Measurements from ENCODE around the gene SORL1.

Gene SORL1

DNA sequence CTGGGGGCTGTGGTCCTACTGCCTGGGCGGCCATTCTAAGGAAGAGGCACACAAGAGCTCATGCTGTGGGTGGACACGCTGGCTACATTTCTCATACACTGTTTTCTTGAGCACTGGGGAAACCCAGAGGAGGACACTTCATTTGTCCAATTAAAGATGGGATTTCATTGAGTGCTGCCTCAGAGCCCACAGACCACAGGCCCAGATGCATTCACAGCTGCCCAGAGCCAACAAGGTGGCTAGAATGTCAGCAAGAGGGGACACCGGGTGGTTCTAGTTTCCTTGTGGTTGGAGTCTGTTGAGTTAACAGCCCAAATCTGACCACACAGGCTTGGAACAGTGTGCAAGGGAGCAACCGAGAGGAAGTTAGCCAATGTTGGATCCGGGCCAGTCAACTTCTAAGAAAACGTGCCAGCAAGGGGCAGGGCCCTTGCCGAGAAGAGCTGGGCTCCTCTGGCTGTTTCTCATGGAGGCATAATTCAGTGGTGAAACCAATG, 35.0 kb upstream of the SORL1 start:
- H3K4me3 ChIP-seq (ENCODE audit: low read depth, low read length), result no peak overlapping the region
- no peaks in the 10 kb centered on the region; the same call in 1 of the 2 replicates for H3K4me1 ChIP-seq (ENCODE audit: control insufficient read depth, insufficient read depth, low read length)

DNA sequence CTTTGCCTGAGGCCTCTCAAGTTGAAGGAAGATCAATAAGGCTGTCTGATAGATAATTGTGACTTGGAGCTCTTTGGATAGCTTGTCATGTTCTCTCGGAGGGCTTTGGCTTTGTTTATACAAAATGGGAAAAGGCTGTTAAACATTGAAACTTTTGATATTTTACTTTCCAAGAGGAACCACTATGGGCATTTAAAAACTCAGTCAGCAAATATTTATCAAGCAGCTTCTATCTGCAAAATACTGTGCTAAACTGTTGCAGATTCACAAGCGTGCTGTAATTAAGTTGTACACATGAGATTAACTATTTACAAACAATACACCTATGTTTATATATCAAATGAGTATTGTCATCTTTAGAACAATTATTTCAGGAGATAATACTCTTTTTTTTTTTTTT, 34.5 kb upstream of the SORL1 start:
- Histone ChIP-seq H3K4me3 (ENCODE audit: low read depth, low read length) (no peak overlapping the region), H3K4me1 (ENCODE audit: control insufficient read depth, insufficient read depth, low read length) (no peaks in the 10 kb centered on the region; the same call in 1 of the 2 replicates), H3K9ac (ENCODE audit: low read length) (no peak overlapping the region), H3K27ac (ENCODE audit: low read depth, low read length) (no peak overlapping the region), H3K9me3 (ENCODE audit: control insufficient read depth, insufficient read depth, low read depth, low read length) (no peaks in the 10 kb centered on the region), H3K36me3 (ENCODE audit: control insufficient read depth, insufficient read depth, low read length) (no peaks in the 10 kb centered on the region), H3K27me3 (ENCODE audit: control insufficient read depth, insufficient read depth, low read length) (no peaks in the 10 kb centered on the region)

More for the DNA sequence above, 35.0 kb upstream of the SORL1 start:
- Histone ChIP-seq H3K27me3 (ENCODE audit: control insufficient read depth, insufficient read depth, low read length) (no peaks in the 10 kb centered on the region), H3K9me3 (ENCODE audit: control insufficient read depth, insufficient read depth, low read depth, low read length) (no peaks in the 10 kb centered on the region), H3K36me3 (ENCODE audit: control insufficient read depth, insufficient read depth, low read length) (no peaks in the 10 kb centered on the region), H3K9ac (ENCODE audit: low read length) (no peak overlapping the region), H3K27ac (ENCODE audit: low read depth, low read length) (no peak overlapping the region)

DNA sequence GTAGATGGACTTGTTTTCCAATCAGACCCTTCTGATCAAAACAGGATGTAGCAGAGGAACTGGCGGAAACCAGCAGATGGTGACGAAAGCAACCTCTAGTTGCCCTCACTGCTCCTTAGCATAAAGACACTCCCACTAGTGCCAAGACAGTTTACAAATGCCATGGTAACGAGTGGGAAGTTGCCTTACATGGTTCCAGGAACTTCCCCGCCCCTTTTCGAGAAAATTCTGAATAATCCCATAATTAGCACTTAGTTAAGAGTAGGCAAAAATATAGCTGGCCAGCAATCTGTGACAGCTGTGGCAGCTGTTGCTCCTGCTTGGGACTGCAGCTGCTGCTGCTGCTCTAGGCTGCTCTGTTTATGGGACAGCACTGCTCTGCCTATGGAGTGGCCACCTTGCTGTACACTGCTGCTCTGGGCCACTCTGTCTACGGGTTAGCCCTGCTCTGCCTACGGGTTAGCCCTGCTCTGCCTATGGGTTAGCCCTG, 33.4 kb upstream of the SORL1 start:
- no peaks in the 10 kb centered on the region for H3K9me3 ChIP-seq (ENCODE audit: control insufficient read depth, insufficient read depth, low read depth, low read length)
- H3K27ac ChIP-seq (ENCODE audit: low read depth, low read length), result no peak overlapping the region
- no peak overlapping the region for H3K4me3 ChIP-seq (ENCODE audit: low read depth, low read length)
- H3K36me3 ChIP-seq (ENCODE audit: control insufficient read depth, insufficient read depth, low read length), result no peaks in the 10 kb centered on the region
- H3K27me3 ChIP-seq (ENCODE audit: control insufficient read depth, insufficient read depth, low read length), result no peaks in the 10 kb centered on the region
- H3K9ac ChIP-seq (ENCODE audit: low read length), result no peak overlapping the region
- H3K4me1 ChIP-seq (ENCODE audit: control insufficient read depth, insufficient read depth, low read length), result no peaks in the 10 kb centered on the region; the same call in 1 of the 2 replicates

DNA sequence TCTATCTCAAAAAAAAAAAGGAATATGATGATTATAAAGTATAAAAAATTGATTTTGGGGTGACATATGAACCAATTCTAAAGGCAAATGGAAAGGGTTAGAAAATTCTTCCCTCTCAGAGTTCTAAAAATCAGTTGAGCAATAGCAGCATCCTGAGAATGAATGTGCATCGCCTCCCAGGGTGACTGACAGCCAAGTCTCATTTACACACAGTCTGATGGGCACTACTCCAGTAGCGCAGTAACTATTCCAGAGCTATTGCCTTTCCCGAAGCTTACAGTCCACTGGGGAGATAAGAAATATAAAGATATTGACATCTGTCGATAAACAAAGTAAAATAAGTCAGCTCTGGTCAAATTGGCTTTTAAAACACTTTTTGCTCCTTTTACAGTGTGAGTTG, 32.3 kb upstream of the SORL1 start:
- Histone ChIP-seq H3K27me3 (ENCODE audit: control insufficient read depth, insufficient read depth, low read length) (no peaks in the 10 kb centered on the region), H3K4me1 (ENCODE audit: control insufficient read depth, insufficient read depth, low read length) (no peaks in the 10 kb centered on the region; the same call in 1 of the 2 replicates), H3K36me3 (ENCODE audit: control insufficient read depth, insufficient read depth, low read length) (no peaks in the 10 kb centered on the region), H3K9ac (ENCODE audit: low read length) (no peak overlapping the region), H3K4me3 (ENCODE audit: low read depth, low read length) (no peak overlapping the region), H3K9me3 (ENCODE audit: control insufficient read depth, insufficient read depth, low read depth, low read length) (no peaks in the 10 kb centered on the region), H3K27ac (ENCODE audit: low read depth, low read length) (no peak overlapping the region)

DNA sequence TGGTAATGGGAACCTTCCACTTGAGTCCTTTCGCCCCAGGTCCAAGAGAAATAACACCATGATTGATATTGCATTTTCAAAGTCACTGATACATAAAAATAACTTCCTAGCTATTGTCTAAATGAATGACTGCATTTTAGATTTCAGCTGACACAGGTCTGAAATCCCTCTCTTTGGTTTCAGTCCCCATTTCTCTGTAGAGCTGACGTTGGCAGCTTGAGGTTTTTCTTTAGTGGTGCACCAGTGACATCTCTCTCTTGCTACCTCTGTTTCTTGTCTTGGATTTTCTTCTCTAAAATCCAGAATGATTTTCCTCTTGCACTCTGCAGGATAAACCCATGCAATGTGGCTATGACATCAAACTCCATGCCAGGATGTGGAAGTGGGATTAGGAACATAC, 31.7 kb upstream of the SORL1 start:
- H3K9ac ChIP-seq (ENCODE audit: low read length), result no peak overlapping the region
- H3K9me3 ChIP-seq (ENCODE audit: control insufficient read depth, insufficient read depth, low read depth, low read length), result no peaks in the 10 kb centered on the region
- no peak overlapping the region for H3K27ac ChIP-seq (ENCODE audit: low read depth, low read length)
- H3K36me3 ChIP-seq (ENCODE audit: control insufficient read depth, insufficient read depth, low read length), result no peaks in the 10 kb centered on the region
- no peaks in the 10 kb centered on the region for H3K27me3 ChIP-seq (ENCODE audit: control insufficient read depth, insufficient read depth, low read length)
- no peaks in the 10 kb centered on the region; the same call in 1 of the 2 replicates for H3K4me1 ChIP-seq (ENCODE audit: control insufficient read depth, insufficient read depth, low read length)
- H3K4me3 ChIP-seq (ENCODE audit: low read depth, low read length), result no peak overlapping the region

DNA sequence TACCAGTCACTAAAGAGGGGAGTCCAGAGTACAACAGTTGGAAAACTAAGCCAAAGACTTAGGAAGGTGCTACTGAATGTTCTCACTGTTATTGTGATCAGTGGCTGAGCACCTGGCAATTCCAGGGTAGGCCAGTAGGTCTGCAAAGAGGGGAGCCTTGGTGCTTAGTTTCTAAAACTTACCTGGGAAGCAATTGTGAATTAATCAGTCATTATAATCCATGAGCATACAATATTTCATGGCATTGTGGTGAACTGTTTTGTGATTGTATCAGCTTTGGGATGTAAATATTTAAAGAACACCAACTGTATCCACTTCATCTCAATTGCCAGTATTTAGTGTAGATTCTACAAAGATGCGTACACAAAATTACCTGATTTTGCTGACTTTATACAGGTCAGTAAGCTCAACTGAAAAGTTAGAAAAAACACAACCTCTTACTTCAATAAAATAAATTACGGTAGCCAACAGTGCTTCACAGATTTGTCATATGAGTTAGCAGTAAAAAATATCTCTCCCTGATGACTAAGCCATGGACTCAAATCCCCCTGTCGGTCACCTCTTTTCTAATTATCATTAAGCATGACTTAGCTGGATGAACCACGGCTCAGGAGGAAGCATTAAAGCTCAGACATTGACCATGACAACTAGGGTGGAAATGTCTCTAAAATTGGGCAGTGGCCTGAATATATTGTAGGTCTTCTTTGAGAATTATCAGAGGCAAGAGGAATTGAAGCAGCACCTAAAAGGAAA, 30.8 kb upstream of the SORL1 start:
- Histone ChIP-seq H3K36me3 (ENCODE audit: control insufficient read depth, insufficient read depth, low read length) (no peaks in the 10 kb centered on the region), H3K4me1 (ENCODE audit: control insufficient read depth, insufficient read depth, low read length) (peaks cover 6% of the 10 kb centered on the region; the same call in 1 of the 2 replicates), H3K9me3 (ENCODE audit: control insufficient read depth, insufficient read depth, low read depth, low read length) (no peaks in the 10 kb centered on the region), H3K27ac (ENCODE audit: low read depth, low read length) (no peak overlapping the region), H3K4me3 (ENCODE audit: low read depth, low read length) (no peak overlapping the region), H3K9ac (ENCODE audit: low read length) (no peak overlapping the region), H3K27me3 (ENCODE audit: control insufficient read depth, insufficient read depth, low read length) (no peaks in the 10 kb centered on the region; the same call in 1 of the 2 replicates)

DNA sequence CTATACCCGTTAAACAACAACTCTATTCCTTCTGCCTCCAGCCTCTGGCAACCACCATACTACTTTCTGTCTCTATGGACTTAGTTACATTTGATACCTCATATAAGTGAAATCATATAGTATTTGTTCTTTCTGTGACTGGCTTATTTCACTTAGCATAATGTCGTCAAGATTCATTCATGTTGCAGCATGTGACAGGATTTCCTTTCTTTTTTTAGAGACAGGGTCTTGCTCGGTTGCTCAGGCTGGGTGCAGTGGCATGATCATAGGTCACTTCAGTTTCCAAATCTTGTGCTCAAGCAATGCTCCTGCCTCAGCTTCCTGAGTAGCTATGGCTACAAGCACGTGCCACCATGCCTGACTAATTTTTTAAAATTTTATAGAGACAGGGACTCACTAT, 29.4 kb upstream of the SORL1 start:
- peaks cover 3% of the 10 kb centered on the region; the same call in 1 of the 2 replicates for H3K27me3 ChIP-seq (ENCODE audit: control insufficient read depth, insufficient read depth, low read length)
- no peaks in the 10 kb centered on the region for H3K9me3 ChIP-seq (ENCODE audit: control insufficient read depth, insufficient read depth, low read depth, low read length)
- H3K36me3 ChIP-seq (ENCODE audit: control insufficient read depth, insufficient read depth, low read length), result no peaks in the 10 kb centered on the region
- H3K27ac ChIP-seq (ENCODE audit: low read depth, low read length), result no peak overlapping the region
- H3K9ac ChIP-seq (ENCODE audit: low read length), result no peak overlapping the region
- H3K4me3 ChIP-seq (ENCODE audit: low read depth, low read length), result no peak overlapping the region
- H3K4me1 ChIP-seq (ENCODE audit: control insufficient read depth, insufficient read depth, low read length), result peaks cover 13% of the 10 kb centered on the region; the same call in 1 of the 2 replicates

DNA sequence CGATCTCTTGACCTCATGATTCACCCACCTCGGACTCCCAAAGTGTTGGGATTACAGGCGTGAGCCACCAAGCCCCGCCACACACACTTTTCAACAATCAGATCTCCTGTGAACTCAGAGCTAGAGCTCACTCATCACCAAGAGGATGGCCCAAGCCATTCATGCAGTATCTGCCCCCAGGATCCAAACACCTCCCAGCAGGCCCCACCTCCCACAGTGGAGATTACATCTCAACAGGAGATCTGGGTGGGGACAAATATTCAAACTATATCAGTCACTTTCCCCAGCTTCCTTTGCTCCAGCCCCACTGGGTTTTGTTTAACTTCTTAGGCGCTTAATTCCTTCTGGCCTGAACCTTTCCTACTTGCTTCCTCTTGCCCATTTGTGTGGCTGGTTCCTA, 26.3 kb upstream of the SORL1 start:
- peaks cover 13% of the 10 kb centered on the region; the same call in 1 of the 2 replicates for H3K4me1 ChIP-seq (ENCODE audit: control insufficient read depth, insufficient read depth, low read length)
- no peak overlapping the region for H3K27ac ChIP-seq (ENCODE audit: low read depth, low read length)
- peaks cover 7% of the 10 kb centered on the region; the same call in 1 of the 2 replicates for H3K27me3 ChIP-seq (ENCODE audit: control insufficient read depth, insufficient read depth, low read length)
- no peaks in the 10 kb centered on the region for H3K9me3 ChIP-seq (ENCODE audit: control insufficient read depth, insufficient read depth, low read depth, low read length)
- H3K4me3 ChIP-seq (ENCODE audit: low read depth, low read length), result no peak overlapping the region
- H3K9ac ChIP-seq (ENCODE audit: low read length), result no peak overlapping the region
- no peaks in the 10 kb centered on the region for H3K36me3 ChIP-seq (ENCODE audit: control insufficient read depth, insufficient read depth, low read length)

DNA sequence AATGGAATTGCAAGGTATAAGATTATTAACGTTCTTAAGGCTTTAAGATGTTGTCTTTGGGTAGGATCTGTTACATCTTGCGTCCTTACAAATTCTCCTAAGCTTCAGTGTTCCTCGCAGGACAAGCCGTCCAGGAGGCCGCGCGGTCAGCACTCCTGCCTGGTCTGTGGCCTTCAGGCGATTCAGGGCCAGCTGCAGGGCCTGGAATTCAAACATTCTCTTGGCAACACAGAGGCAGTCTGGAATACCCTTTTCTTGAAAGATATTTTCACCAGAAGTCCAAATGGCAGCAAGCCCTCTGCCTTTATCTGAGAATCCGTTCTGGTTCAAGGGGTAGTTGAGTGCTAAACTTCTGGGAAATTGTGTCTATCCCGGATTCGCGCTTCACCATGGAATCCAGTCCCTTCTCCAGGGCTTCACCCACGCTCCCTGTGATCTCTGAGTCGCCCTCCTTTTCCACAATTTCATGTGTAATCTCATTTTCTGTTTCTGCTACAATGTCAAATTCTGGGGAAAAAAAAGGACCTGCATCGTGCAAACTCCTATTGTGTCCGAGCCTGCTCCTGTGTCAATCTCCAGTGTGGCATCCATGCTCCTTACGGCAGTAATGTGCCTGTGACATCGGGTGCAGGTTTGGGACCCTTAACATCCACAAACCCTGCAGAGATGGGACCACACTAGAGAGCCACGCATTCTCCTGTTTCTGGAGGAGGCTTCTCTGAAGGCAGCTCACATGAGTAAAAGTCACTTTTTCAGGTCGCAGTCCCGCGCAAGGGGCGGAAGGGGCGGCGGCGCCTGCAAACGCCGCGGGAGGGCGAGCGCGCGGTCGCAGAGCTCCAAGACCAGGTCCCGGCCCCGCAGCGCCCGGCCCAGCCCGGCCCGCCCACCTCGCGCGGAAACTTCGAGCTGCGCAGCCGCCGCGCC, 25.4 kb upstream of the SORL1 start:
- Histone ChIP-seq H3K9ac (ENCODE audit: low read length) (peak overlapping the region; percentile 45), H3K9me3 (ENCODE audit: control insufficient read depth, insufficient read depth, low read depth, low read length) (no peaks in the 10 kb centered on the region), H3K36me3 (ENCODE audit: control insufficient read depth, insufficient read depth, low read length) (no peaks in the 10 kb centered on the region), H3K27ac (ENCODE audit: low read depth, low read length) (no peak overlapping the region), H3K4me1 (ENCODE audit: control insufficient read depth, insufficient read depth, low read length) (peaks cover 13% of the 10 kb centered on the region; the same call in 1 of the 2 replicates), H3K27me3 (ENCODE audit: control insufficient read depth, insufficient read depth, low read length) (peaks cover 7% of the 10 kb centered on the region; the same call in 1 of the 2 replicates), H3K4me3 (ENCODE audit: low read depth, low read length) (peak overlapping the region; percentile 56)

DNA sequence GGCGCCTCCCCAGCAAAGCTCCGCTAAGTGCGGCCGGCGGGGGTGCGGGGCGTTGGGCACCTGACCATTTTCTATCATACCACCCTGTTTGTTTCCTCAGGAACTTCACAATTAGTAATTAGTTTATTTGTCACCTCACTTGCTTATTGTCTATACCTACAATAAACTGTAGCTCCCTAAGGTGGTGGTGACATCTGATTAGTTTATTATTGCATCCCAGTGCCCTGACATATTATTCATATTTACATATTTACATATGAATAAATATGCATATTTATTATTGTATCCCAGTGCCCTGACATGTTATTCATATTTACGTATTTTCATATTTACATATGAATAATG, 24.7 kb upstream of the SORL1 start:
- H3K9me3 ChIP-seq (ENCODE audit: control insufficient read depth, insufficient read depth, low read depth, low read length), result no peaks in the 10 kb centered on the region
- peaks cover 7% of the 10 kb centered on the region; the same call in 1 of the 2 replicates for H3K27me3 ChIP-seq (ENCODE audit: control insufficient read depth, insufficient read depth, low read length)
- peaks cover 13% of the 10 kb centered on the region; the same call in 1 of the 2 replicates for H3K4me1 ChIP-seq (ENCODE audit: control insufficient read depth, insufficient read depth, low read length)
- H3K27ac ChIP-seq (ENCODE audit: low read depth, low read length), result no peak overlapping the region
- no peak overlapping the region for H3K9ac ChIP-seq (ENCODE audit: low read length)
- H3K36me3 ChIP-seq (ENCODE audit: control insufficient read depth, insufficient read depth, low read length), result no peaks in the 10 kb centered on the region
- H3K4me3 ChIP-seq (ENCODE audit: low read depth, low read length), result peak overlapping the region; percentile 56

All from HUES6 (cell line).